IPS-NIHi11 (cell line): ENCODE data around the gene ANKS6.

ENCODE experiments used
- DNase-seq: peaks from one replicate; pipeline ENCODE4 v3.0.0; 2012; ENCODE audit warnings: mixed read lengths, low spot score

ANKS6 gene

DNA sequence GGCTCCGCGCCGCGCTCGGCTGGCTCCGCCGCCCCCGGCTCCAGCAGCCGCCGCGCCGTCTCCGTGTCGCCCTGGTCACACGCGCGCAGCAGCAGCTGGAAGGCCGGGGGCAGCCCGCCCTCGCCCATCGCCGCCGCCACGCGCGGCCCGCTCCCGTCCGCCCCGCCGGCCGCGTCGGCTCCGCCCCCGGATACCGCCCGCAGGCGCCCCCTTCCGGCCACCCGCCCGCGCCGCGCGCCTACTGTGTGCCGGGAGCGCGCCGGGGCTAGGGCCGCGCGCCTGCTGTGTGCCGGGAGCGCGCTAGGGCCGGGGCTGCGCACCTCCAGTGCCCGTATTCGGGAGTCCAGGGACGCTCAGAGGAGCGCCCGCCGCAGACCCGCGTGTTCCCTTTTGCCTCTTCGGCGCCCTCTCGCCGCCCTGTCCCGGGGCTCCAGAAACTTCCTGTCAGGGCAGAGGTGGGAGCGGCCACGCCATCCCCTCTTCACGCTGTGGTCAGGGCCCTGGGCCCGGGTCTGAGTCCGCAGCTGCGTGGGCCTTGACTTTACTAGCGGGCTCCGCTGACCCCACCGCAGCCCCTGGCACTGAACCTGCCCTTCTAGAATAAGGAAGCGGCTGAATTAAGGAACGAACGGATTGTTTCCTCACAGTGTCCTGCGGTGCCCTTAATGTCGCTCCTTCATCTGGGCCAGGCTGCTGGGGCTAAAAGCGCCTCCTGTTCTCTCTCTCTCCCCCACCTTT is at the start of gene ANKS6:
ANKS6 (minus strand) TSS at position 192 of the 738 bp plus-strand sequence; CDS start at position 128, 64 bp downstream.
- DNase-seq: peak; percentile 96

DNA sequence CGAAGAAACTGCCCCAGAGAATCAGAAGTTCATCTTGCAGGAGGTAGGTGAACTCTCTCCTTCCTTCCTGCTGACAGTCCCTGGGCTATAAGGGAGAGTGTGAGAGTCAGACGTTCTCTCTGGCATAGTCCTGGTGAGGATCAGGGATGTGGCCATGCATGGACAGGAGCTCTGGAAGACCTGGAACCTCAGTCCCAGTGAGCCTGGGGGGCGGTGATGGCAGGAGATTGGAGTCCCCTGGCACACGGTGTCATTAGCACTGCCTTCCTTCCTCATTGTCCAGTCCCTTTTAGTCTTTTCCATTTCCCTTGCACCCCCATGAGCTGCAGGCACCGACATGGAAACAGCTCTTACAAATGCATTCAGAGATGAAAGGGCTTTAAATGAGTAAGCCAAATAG is 49.7 kb upstream of the ANKS6 start:
- no peak for DNase-seq

DNA sequence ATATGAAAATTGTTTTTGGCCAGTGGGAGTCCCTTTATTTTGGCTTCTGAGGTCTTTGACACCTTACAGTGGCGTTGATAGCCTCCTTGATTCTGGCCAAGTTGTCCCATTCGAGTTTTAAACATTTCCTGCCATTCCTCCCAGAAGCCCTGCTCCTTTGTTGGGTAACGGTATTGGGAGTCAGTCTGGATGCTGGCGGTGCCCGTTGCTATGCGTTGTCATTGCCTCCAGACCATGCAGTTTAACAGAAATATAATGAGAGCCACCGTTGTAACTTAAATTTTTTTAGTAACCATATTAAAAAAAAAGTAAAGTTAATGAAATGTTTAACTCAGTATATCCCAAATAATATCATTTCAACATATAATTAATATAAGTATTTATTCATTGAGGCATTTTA is 46.2 kb upstream of the ANKS6 start:
- no peak for DNase-seq

DNA sequence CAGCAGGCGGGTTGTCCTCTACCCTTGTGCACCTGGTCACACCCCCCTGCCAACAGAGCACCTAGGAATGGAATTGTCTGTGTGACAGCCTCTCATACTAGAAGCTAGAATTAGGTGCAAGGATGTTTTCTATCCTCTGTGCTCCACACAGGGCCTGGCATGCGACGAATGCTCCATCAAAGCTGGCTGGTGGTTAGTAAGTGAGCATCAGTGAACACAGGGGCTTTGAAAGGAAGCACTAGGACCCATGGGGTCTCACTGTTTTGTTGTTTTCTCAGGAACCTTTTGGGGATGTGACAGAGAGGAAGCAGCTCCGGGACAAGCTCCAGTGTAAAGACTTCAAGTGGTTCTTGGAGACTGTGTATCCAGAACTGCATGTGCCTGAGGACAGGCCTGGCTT is 43.4 kb upstream of the ANKS6 start:
- peak; percentile 21 for DNase-seq

DNA sequence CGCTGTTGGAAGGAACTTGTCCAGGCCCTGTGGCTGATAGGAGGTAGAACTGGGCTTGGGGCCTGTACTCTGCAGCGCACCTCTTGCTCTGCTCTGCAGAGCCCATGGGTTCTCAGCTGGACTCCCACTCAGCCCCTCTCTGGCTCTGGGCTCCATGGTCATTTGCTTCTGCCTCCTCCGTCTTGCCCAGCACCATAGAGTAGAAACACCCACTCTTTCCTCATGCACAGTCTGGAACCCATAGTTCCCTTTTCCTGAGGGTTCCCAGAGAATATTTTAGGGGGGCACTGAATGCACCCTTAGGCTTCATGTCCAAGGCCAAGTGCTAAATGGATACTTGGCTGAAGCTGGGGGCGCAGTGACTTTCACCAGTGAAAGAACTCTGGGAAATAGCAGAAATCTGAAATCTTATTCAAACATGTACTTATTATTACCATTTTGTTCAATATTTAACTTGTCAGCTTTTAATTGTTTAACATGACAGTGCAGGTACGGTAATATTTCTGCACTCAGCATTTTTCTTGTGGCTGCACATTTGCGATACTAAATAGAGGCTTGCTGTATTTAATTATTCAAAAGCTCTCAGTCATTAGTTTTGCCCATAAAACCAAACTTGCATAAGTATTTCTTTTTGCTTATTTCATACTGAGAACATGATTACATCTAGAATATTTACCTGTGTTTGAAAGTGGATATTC is 42.7 kb upstream of the ANKS6 start:
- DNase-seq: no peak

DNA sequence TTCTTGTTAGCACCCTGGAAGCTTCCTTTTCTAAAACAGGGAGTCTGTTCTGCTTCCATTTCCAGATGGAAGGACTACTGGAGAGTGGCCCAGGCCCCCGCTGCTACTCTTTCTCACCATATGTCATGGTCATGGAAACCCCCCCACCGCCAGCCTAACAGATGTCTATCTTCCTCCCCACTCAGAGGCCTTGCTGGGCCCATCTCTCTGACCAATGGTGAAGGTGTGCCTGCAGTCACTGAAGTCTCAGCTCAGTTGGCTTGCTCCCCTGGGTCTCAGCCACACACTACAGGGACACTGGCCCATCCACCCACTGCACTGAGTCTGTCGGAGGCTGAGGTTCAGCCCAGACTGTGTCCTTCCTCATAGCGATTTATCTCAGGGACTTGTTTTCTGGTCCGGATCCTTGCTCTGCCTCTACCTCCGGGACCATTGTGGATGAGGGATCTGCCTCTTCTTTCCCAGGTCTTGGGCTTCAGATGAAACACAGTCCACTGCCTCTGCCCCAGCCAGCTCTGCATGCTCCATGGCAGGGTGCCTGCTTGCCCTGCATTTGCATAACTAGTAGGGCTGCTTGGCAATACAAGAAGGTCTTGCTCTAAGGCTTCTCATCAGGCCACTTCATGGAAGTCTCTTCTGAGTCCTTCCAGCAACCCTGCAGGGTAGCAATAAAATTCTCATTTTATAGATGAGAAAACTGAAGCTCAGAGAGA is 42.0 kb upstream of the ANKS6 start:
- no peak for DNase-seq

DNA sequence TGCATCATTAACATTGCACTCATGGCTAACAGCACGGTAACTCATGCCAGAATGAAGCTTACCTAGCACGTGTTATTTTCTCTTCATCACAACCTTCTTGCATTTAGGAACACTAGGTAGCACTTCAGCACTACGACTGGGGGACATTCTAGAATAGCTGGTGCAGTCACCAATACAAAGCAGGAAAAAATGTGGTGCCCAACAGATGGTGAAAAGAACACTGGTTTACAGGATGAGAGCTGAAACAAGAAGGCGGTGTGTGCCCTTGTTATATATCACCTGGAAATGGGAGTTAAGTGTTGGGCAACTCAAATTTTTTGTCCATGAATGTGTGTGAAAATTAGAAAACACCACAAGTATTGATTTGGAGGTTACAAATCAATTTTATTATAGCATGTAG is 41.2 kb upstream of the ANKS6 start:
- no peak for DNase-seq

DNA sequence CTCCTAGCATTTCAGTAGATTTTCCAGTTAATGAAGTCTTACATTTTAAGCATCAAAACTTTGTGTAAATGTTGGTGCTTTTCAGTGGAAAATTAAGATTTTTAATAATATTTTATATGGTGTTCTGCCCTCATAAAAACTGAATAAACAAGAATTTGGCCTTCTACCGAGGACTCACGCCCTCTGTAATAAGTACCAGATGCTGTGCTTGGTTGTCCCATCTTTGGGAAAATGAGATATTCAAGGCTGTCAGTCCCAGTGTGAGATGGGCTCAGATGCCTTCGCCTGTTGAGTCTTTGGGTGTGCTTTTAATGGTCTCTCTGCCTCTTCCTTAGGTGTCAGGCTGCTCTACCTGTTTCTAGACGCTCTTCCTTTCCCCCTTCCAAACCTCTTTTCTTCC is 39.9 kb upstream of the ANKS6 start:
- no peak for DNase-seq

DNA sequence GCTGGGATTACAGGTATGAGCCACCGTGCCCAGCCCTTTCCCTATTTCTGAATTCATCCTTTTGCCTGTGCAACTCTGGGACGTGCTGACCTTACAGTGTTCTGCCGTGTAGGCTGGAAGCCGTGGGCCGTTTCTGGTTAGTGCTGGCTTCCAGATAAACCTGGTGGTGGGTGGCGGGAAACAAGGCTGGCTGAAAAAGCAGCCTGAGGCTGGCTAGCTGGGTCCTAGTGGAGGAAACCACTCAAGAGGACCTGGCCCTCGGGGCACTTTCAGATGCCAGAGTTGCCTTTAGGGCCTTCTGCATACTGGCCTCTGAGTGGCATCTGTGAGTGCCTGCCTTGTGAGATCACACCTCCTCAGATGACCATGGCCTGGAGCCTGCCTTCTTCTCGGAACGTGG is 38.0 kb upstream of the ANKS6 start:
- DNase-seq: no peak

DNA sequence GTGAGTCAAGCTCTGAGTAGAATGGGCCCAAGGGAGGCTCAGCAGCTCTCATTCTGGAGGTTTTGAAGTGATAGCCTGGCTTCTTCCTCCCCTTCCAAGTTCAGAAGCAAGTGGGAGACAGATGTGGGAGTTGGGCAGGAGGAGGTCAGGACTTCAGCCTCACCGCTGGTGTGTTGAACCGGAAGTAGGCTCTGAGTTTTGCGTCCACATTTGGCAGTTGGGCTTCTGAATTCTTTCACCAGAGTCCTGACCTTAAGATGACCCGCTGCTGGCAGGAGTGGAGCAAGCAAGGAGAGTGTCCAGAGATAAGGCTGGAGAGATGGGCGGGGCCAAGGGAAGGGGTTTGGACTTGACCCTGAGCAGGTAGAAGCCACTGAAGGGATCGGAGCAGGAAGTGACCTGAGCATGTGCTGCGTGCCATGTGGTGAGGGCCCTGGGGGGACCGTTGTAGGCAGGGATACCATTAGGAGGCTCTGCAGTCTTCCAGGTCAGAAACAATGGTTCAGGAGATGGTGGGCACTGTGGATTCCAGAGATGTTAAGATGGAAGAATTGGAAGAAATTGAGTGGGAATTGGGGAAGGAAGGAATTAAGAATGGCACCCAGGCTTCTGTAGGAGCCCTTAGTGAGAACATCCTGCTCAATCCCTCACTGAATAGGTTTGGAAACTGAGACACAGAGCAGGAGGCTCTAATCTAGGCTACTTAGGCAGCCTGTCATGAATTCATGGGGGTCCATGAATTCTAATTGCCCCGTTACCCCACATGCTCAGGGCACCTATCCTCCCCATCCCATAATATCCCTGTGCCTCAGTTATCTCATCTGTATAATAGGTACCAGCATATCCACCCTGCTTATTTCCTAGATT is 37.0 kb upstream of the ANKS6 start:
- DNase-seq: no peak

DNA sequence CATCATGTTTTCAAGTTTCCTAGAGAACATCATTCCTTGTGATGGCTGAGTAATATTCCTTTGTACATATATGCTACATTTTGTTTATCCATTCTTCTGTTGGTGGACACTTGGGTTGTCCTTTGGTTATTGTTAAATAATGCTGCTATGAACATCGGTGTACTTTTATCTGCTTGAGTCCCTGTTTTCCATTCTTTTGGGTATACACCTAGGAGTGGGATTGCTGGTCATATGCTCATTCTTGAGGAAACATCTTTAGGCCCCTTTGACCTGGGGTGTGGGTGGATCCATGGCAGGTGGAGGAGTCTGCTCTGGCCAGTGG is 36.4 kb upstream of the ANKS6 start:
- DNase-seq: no peak

DNA sequence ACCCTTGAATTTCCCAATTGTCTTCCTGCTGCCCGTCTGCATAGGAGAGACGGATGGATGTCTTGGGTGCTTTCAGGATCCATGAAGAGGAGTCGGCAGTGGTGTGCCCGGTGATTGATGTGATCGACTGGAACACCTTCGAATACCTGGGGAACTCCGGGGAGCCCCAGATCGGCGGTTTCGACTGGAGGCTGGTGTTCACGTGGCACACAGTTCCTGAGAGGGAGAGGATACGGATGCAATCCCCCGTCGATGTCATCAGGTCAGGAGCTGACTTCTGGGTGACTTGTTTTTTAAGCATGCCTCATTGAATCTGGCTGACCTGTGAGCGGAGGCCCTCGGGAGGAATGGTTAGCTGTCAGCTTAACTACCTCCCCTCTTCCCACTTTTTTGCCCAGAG is 35.3 kb upstream of the ANKS6 start:
- no peak for DNase-seq

DNA sequence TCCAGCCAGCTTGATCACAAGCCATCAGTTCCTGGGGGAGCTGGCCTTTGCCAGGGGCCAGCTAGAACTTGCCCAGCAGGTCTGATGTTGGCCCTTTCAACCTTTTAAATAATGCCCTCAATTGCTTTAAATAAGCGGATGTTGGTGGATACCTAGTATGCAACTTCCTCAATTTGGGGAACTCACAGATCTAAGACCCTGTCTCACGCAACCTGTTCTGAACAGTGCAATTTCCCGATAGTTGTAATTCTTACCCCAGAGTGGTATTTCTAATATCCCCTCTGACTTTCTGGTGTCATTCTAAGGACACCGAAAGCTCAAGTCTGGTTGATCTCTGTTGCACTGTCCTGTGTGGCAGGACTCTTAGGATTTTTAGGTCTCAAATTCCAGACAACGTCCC is 34.2 kb upstream of the ANKS6 start:
- DNase-seq: no peak

DNA sequence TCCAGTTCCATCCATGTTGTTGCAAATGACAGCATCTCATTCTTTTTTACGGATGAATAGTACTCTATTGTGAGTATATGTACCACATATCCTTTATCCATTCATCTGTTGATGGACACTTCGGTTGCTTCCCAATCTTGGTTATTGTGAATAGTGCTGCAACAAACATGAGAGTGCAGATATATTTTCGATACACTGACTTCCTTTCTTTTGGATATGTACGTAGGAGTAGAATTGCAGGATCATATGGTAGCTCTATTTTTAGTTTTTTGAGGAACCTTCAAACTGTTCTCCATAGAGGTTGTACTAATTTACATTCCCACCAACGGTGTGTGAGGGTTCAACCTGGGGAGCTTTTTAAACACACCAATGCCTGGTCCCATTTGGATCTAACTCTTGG is 33.4 kb upstream of the ANKS6 start:
- no peak for DNase-seq

DNA sequence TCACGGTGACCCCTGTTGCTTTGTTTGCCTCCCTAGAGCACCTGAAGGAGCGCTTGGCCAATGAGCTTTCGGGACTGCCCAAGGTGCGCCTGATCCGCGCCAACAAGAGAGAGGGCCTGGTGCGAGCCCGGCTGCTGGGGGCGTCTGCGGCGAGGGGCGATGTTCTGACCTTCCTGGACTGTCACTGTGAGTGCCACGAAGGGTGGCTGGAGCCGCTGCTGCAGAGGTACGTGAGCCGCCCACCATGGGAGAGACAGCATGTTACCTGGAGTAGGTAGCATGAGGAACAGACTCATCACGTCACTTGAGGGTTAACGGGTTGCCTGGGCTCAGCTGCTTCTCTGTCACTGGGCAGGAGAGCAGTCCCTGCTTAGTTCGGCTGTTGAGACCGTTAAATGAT is 30.4 kb upstream of the ANKS6 start:
- DNase-seq: no peak

DNA sequence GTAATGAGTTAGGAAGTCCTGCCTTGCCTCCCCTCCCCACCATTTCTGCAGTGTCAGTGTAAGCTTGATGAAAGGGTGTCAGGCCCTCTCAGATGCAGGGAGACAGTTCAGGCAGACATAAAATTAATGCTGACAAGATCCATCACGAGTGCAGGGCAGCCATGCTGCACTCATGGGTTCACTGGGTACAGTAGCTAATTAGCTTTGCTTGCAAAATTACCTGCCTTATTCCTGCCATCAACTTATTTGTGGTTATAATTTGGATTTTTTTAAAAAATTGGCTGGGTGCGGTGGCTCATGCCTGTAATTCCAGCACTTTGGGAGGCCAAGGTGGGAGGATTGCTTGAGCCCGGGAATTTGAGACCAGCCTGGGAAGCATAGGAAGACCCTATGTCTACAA is 29.1 kb upstream of the ANKS6 start:
- DNase-seq: no peak

DNA sequence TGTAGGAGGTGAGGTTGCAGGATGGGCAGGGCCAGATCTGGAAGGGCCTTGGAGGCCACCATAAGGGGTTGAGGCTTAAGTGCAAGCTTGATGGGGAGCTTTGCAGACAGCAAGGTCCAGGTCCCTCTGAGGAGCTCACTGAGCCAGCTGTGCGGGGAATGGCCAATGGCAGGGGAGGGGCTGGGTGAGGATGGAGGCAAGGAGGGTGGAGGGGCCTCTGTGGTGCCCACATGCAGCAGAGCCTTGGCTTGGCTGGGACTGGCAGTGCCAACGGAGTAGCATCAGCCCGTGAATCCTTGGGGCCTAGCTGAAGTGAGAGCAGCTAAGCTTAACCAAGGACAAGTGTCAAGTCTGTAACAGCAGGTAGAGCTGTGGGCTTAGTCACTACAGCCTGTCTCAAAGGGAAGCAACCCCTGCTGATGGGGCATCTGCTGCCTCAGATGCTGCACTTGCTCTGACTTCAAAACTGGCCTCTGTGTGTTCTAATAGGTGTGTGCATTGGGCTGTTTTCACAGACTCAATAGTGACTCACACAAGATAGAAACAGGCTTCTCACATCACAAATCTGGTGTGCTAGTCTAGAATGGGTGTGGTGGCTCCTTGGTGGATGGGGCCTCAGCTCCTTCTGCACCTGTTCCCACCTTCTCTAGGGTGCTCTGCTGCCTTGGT is 27.4 kb upstream of the ANKS6 start:
- no peak for DNase-seq

DNA sequence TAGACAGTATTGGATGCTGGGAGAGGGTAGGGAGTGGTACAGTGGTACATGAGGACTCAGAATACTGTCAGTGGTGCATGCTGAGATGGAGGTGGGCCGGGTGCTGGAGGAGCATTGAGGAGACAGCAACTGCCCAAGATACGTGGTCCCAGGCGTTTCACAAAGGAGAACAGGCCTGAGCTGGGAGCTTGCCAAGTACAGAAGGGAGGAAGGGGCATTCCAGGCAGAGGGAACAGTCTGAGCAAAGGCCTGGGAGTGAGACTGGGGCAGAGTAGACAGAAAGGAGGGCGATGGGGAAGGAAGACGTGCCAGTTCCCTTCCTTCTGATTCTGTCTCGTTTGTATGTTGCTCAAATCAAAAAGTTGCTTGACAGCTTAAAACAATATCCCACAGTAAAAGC is 26.3 kb upstream of the ANKS6 start:
- no peak for DNase-seq

DNA sequence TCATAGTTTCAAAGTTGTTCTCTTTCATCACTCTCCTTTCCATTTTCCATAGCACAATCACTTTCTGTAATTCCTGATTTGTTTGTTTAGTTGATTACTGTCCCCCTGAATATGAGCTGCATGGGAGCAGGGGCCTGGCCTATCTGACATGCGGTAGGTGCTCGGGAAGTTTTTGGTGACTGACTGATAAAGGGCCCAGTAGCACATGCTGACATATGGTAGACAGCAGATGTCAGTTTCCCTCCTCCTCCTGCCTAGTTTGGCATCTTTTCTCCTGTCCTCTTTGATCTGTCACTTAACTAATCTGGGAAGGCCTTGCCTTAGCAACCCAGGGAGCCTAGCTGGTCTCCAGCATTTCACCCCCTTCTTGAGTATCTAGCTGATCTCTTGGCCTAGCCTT is 25.5 kb upstream of the ANKS6 start:
- DNase-seq: no peak

DNA sequence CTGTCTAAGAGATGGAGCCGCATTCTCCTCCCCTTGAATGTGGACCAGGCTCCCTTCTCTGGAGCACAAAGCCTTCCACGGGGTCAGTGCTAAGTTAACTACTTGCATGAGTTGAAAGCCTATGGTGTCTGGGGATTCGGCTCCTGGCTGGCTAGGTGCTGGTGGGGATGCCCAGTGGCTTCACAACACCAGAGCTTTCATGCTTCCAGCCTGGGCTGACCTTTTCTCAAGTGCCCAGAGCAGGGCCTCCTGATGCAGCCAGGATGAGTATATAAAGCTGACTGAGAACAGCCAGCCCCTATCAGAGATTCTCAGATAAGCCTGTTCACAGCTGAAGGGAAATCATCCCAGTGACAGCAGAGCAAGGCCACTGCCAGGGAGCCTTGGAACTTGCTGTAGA is 22.9 kb upstream of the ANKS6 start:
- no peak for DNase-seq

DNA sequence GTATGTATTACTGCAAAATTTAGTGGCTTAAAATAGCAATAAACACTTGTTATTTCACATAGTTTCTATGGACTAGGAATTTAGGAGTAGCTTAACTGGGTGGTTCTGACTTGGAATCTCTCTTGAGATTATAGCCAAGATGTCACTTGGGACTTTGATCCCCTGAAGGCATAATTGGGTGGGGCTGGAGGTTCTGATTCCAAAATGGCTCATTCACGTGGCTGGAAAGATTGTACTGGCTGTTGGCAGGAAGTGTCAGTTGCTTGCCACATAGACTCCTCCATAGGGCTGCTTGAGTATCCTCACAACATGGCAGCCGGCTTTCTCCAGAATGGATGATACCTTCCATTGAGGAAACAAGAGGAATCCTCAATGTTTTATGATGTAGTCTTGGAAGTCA is 22.4 kb upstream of the ANKS6 start:
- DNase-seq: no peak

DNA sequence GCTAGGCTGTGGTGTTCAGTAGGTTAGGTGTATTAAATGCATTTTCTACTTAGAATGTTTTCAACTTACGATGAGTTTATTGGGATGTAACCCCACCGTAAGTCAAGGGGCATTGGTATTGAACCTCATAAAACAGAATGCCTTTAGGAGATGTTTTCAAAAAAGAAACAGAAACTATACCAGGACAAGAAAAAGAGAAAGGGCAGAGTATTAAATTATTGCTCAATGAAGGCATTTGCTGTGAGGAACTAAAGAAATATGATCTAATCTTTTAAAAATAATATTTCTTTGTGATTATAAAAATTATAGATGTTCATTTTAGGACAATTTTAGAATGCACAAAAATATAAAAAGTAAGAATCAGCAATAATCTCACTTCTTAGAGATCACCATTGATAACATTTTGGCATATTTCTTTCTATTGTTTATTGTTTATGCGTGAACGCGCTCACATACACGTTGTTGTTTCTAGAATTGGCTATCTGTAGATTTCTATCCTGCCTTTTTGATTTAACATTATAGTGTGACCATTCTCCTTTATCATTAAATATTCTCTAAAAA is 19.1 kb upstream of the ANKS6 start:
- DNase-seq: no peak
